IMR-90 (cell line): ENCODE results near the gene DCC. TPM values are rescaled to one million over a fixed set of nuclear protein-coding genes. Genes with fewer than 3 reads are reported as not detected.

Experiments
- ATAC-seq: fragments of 200-7000 bp; cut with Tn5 transposase; 2 replicates; pipeline ENCODE4 v1.9.1; 2020; ENCODE audit warnings: low read depth, mild to moderate bottlenecking, moderate library complexity
- BruUV-seq: library from RNA; stranded (reverse); fragments of 400-500 nt; replicated peaks from 2 replicates; lab custom pipeline; 2021; lab: Mats Ljungman, UMichigan
- CTCF ChIA-PET: fragments of 300-600 bp; formaldehyde crosslinking; extraction: SDS; loops from one replicate; lab custom pipeline; 2021; ENCODE audit warnings: antibody characterized with exemption; lab: Yijun Ruan, JAX
- POLR2A ChIA-PET: fragments of 300-600 bp; sonication (Branson Sonifier 250); formaldehyde crosslinking; loops from one replicate; lab custom pipeline; 2022; ENCODE audit warnings: antibody characterized with exemption; ENCODE audit not compliant: unreplicated experiment; lab: Charles Lee
- DNase-seq: peaks from one replicate; pipeline ENCODE4 v3.0.0; 2013
- H2AFZ ChIP-seq: replicated peaks from 2 replicates; pipeline ENCODE3; 2013; ENCODE audit warnings: low read length, mild to moderate bottlenecking; ENCODE audit not compliant: poor library complexity
- H2AK5ac ChIP-seq: 2 replicates; pipeline ENCODE4 v1.6.1; 2013; ENCODE audit warnings: low read depth, low read length, inconsistent platforms
- H2AK9ac ChIP-seq: replicated peaks from 2 replicates; pipeline ENCODE3; 2013; ENCODE audit warnings: mild to moderate bottlenecking, low read depth, low read length, moderate library complexity; ENCODE audit not compliant: poor library complexity
- H2BK120ac ChIP-seq: 2 replicates; pipeline ENCODE4 v1.6.1; 2013; ENCODE audit warnings: low read depth, low read length, inconsistent platforms
- H2BK15ac ChIP-seq: 3 replicates; pipeline ENCODE4 v1.6.1; 2013; ENCODE audit warnings: low read depth, low read length, inconsistent platforms
- H2BK20ac ChIP-seq: 2 replicates; pipeline ENCODE4 v1.6.1; 2013; ENCODE audit warnings: low read depth, mild to moderate bottlenecking, inconsistent platforms, low read length, moderate library complexity
- H2BK5ac ChIP-seq: 2 replicates; pipeline ENCODE4 v1.6.1; 2013; ENCODE audit warnings: mild to moderate bottlenecking, low read depth, low read length, inconsistent platforms; ENCODE audit not compliant: poor library complexity, severe bottlenecking
- H3K14ac ChIP-seq: replicated peaks from 2 replicates; pipeline ENCODE4 v1.6.1; 2013; ENCODE audit warnings: low read depth, low read length, inconsistent platforms
- H3K18ac ChIP-seq: 2 replicates; pipeline ENCODE4 v1.6.1; 2013; ENCODE audit warnings: low read depth, low read length, control low read depth
- H3K23ac ChIP-seq: 2 replicates; pipeline ENCODE4 v1.6.1; 2013; ENCODE audit warnings: low read depth, low read length, inconsistent platforms
- H3K27ac ChIP-seq: 2 replicates; pipeline ENCODE4 v1.5.1; 2013; ENCODE audit warnings: mild to moderate bottlenecking, control low read depth, low read length; ENCODE audit not compliant: insufficient read depth
- H3K27me3 ChIP-seq: 2 replicates; pipeline ENCODE4 v1.6.1; 2013; ENCODE audit warnings: low read length; ENCODE audit not compliant: control insufficient read depth, insufficient read depth
- H3K36me3 ChIP-seq: 2 replicates; pipeline ENCODE4 v1.6.1; 2013; ENCODE audit warnings: low read length, mixed read lengths; ENCODE audit not compliant: control insufficient read depth, insufficient read depth
- H3K4ac ChIP-seq: 2 replicates; pipeline ENCODE4 v1.6.1; 2013; ENCODE audit warnings: low read depth, low read length, inconsistent platforms
- H3K4me1 ChIP-seq: 2 replicates; pipeline ENCODE4 v1.6.1; 2013; ENCODE audit warnings: low read length, mixed read lengths; ENCODE audit not compliant: control insufficient read depth, insufficient read depth
- H3K4me2 ChIP-seq: 2 replicates; pipeline ENCODE4 v1.6.1; 2013; ENCODE audit warnings: low read depth, mild to moderate bottlenecking, control low read depth, low read length, moderate library complexity
- H3K4me3 ChIP-seq: 2 replicates; pipeline ENCODE4 v1.5.1; 2013; ENCODE audit warnings: low read depth, mild to moderate bottlenecking, control low read depth, low read length, moderate library complexity; ENCODE audit not compliant: insufficient read depth
- H3K56ac ChIP-seq: 2 replicates; pipeline ENCODE4 v1.6.1; 2013; ENCODE audit warnings: low read length, inconsistent platforms; ENCODE audit not compliant: insufficient read depth; ENCODE audit errors: extremely low read depth
- H3K79me1 ChIP-seq, 2 experiments: 2 replicates each; pipeline ENCODE4 v1.6.1; 2013; ENCODE audit warnings: low read length in 2 of 2, inconsistent platforms in 1 of 2, low read depth in 1 of 2
- H3K9ac ChIP-seq: 2 replicates; pipeline ENCODE4 v1.6.1; 2013; ENCODE audit warnings: low read depth, low read length, control low read depth
- H3K9me1 ChIP-seq: 2 replicates; pipeline ENCODE4 v1.6.1; 2013; ENCODE audit warnings: low read length, inconsistent platforms; ENCODE audit not compliant: insufficient read depth
- H3K9me3 ChIP-seq: 2 replicates; pipeline ENCODE4 v1.6.1; 2013; ENCODE audit warnings: low read length; ENCODE audit not compliant: control insufficient read depth, insufficient read depth
- H4K20me1 ChIP-seq: 2 replicates; pipeline ENCODE4 v1.6.1; 2013; ENCODE audit warnings: low read length, inconsistent platforms; ENCODE audit not compliant: insufficient read depth
- H4K5ac ChIP-seq: 2 replicates; pipeline ENCODE4 v1.6.1; 2013; ENCODE audit warnings: mild to moderate bottlenecking, low read depth, low read length, control low read depth
- H4K8ac ChIP-seq, 2 experiments: 2 replicates each; pipeline ENCODE4 v1.6.1; 2013; ENCODE audit warnings: low read depth in 2 of 2, low read length in 2 of 2, control low read depth in 1 of 2, inconsistent platforms in 1 of 2
- H4K91ac ChIP-seq: 2 replicates; pipeline ENCODE4 v1.6.1; 2013; ENCODE audit warnings: low read depth, low read length, inconsistent platforms; ENCODE audit not compliant: insufficient read depth
- BHLHE40 ChIP-seq: fragments of 150-350 bp; IDR thresholded peaks from 2 replicates; pipeline ENCODE4 v1.6.1; 2016; ENCODE audit warnings: mild to moderate bottlenecking, low read depth, low read length
- CHD1 ChIP-seq: IDR thresholded peaks from 2 replicates; pipeline ENCODE4 v1.6.1; 2012; ENCODE audit warnings: low read depth, low read length, improper control_type of control experiment
- CTCF ChIP-seq: conservative IDR thresholded peaks from 2 replicates; pipeline ENCODE4 v1.5.1; 2012; ENCODE audit warnings: mild to moderate bottlenecking, low read depth, low read length, improper control_type of control experiment
- ELK1 ChIP-seq: fragments of 150-350 bp; IDR thresholded peaks from 2 replicates; pipeline ENCODE4 v1.6.1; 2016; ENCODE audit warnings: low read depth, mild to moderate bottlenecking, low read length, moderate library complexity, borderline replicate concordance
- FOS ChIP-seq: fragments of 150-350 bp; IDR thresholded peaks from 2 replicates; pipeline ENCODE4 v1.6.1; 2016; ENCODE audit warnings: low read depth, low read length
- MAFK ChIP-seq: IDR thresholded peaks from 2 replicates; pipeline ENCODE4 v1.6.1; 2012; ENCODE audit warnings: low read depth, low read length, improper control_type of control experiment
- MAZ ChIP-seq: IDR thresholded peaks from 2 replicates; pipeline ENCODE4 v1.6.1; 2012; ENCODE audit warnings: low read depth, mild to moderate bottlenecking, low read length, improper control_type of control experiment, moderate library complexity, borderline replicate concordance
- MXI1 ChIP-seq: IDR thresholded peaks from 2 replicates; pipeline ENCODE4 v1.6.1; 2012; ENCODE audit warnings: low read depth, mild to moderate bottlenecking, low read length, moderate library complexity, borderline replicate concordance
- NFE2L2 ChIP-seq: fragments of 150-350 bp; IDR thresholded peaks from 2 replicates; pipeline ENCODE4 v1.6.1; 2016; ENCODE audit warnings: low read depth, mild to moderate bottlenecking, low read length
- POLR2A ChIP-seq: IDR thresholded peaks from 2 replicates; pipeline ENCODE4 v1.6.1; 2012; ENCODE audit warnings: mild to moderate bottlenecking, low read depth, low read length
- RAD21 ChIP-seq: IDR thresholded peaks from 2 replicates; pipeline ENCODE4 v1.6.1; 2012; ENCODE audit warnings: low read length, improper control_type of control experiment
- RCOR1 ChIP-seq: IDR thresholded peaks from 2 replicates; pipeline ENCODE4 v1.6.1; 2012; ENCODE audit warnings: mild to moderate bottlenecking, low read length, improper control_type of control experiment; ENCODE audit not compliant: insufficient replicate concordance
- RFX5 ChIP-seq: IDR thresholded peaks from 2 replicates; pipeline ENCODE4 v1.8.0; 2012; ENCODE audit warnings: low read depth, mild to moderate bottlenecking, low read length, moderate library complexity
- SMC3 ChIP-seq: fragments of 150-350 bp; IDR thresholded peaks from 2 replicates; pipeline ENCODE4 v1.6.1; 2016; ENCODE audit warnings: low read depth, mild to moderate bottlenecking, antibody characterized with exemption, low read length, moderate library complexity
- USF2 ChIP-seq: fragments of 150-350 bp; IDR thresholded peaks from 2 replicates; pipeline ENCODE4 v1.6.1; 2017; ENCODE audit warnings: mild to moderate bottlenecking, antibody characterized with exemption, low read length, low read depth
- WGBS, 2 experiments: methylation state at CpG; one replicate each; pipeline versions ENCODE4 v1.1.5 to v1.1.7; 2013; ENCODE audit warnings: missing lambda C conversion rate in 2 of 2; ENCODE audit not compliant: insufficient read length in 1 of 2; ENCODE audit errors: extremely low coverage in 2 of 2; 5-methylcytosine and 5-hydroxymethylcytosine counted together
- dilution Hi-C: fragments of 300-500 bp; cut with HindIII; formaldehyde crosslinking; loops from one replicate; pipeline ENCODE4 v1.14.3; 2018; ENCODE audit warnings: low sequenced_read_pairs; ENCODE audit not compliant: unreplicated experiment
- in situ Hi-C: fragments of 300-500 bp; cut with MboI; formaldehyde crosslinking; loops from 3 replicates; pipeline ENCODE4 v1.14.3; 2019; ENCODE audit warnings: low sequenced_read_pairs, inconsistent platforms, mixed read lengths
- intact Hi-C: fragments of 100-400 bp; cut with micrococcal nuclease; formaldehyde crosslinking; loops from 2 replicates; pipeline ENCODE4 v1.10.0; 2022
- polyA plus RNA-seq, 3 experiments: library from polyadenylated mRNA; depleted of rRNA; stranded (reverse); fragments of >200 nt; gene quantifications; 2 replicates each; pipeline ENCODE4 v1.2.3, GENCODE V29; 2012; ENCODE audit warnings: low replicate concordance in 1 of 3
- total RNA-seq: library from RNA; depleted of rRNA; stranded (reverse); fragments of >200 nt; gene quantifications from 2 replicates; pipeline ENCODE4 v1.2.3, GENCODE V29; 2012

DCC gene
- total and polyA plus RNA-seq, 2 of the 4 experiments (the other 2 are of a cell fraction), result 0.31 to 0.54 TPM

GRCh38 chr18:52979892-52980291, 639.9 kb downstream of the DCC start:
- H3K4me1 ChIP-seq, result no peaks in the 10 kb centered on the region
- no peak overlapping the region for H3K4me2 ChIP-seq
- no peaks in the 10 kb centered on the region for H3K27me3 ChIP-seq
- H3K27ac ChIP-seq, result no peak overlapping the region
- H3K18ac ChIP-seq, result no peak overlapping the region
- H2BK15ac ChIP-seq, result no peak overlapping the region
- WGBS, 2 experiments, result no CpG with 5 or more reads among the region's 6 CpGs
- H2BK20ac ChIP-seq, result no peak overlapping the region
- no peaks in the 10 kb centered on the region for H3K9me1 ChIP-seq
- ChIA-PET CTCF (no interaction called here), POLR2A (no interaction called here)
- no peaks in the 10 kb centered on the region for H3K79me1 ChIP-seq
- H4K8ac ChIP-seq, result no peak overlapping the region
- H2AK9ac ChIP-seq, result no peak overlapping the region
- no peak overlapping the region for H2BK120ac ChIP-seq
- no TSS peak for BruUV-seq
- no peak overlapping the region for H3K9ac ChIP-seq
- dilution Hi-C loops, result no loop called here
- in situ Hi-C loops, result no loop called here
- DNase-seq (no peak), ATAC-seq (no peak)
- no peaks in the 10 kb centered on the region for H4K20me1 ChIP-seq
- H3K4ac ChIP-seq, result no peak overlapping the region
- no peak overlapping the region for H2AFZ ChIP-seq
- H3K36me3 ChIP-seq, result no peaks in the 10 kb centered on the region
- H2AK5ac ChIP-seq, result no peak overlapping the region
- no peaks in the 10 kb centered on the region for H3K9me3 ChIP-seq
- H3K4me3 ChIP-seq, result no peak overlapping the region
- TF ChIP-seq BHLHE40, result no peak
- TF ChIP-seq RFX5, result no peak
- no peak for TF ChIP-seq SMC3
- no peak for TF ChIP-seq MAFK
- TF ChIP-seq CHD1, result no peak
- TF ChIP-seq NFE2L2, result no peak
- TF ChIP-seq MXI1, result no peak
- no peak for TF ChIP-seq FOS
- no peak for TF ChIP-seq USF2
- TF ChIP-seq ELK1, result no peak
- no peak for TF ChIP-seq RAD21
- no peak for TF ChIP-seq CTCF
- TF ChIP-seq POLR2A, result no peak
- no peak for TF ChIP-seq MAZ
- TF ChIP-seq RCOR1, result no peak
- no peak overlapping the region for H3K14ac ChIP-seq
- H2BK5ac ChIP-seq, result no peak overlapping the region
- H3K23ac ChIP-seq, result no peak overlapping the region
- intact Hi-C loops, result no loop called here
- H4K5ac ChIP-seq, result no peak overlapping the region
- no peak overlapping the region for H4K91ac ChIP-seq
- no peak overlapping the region for H3K56ac ChIP-seq
